Tibial nerve (tissue), 3 donors: Measurements from ENCODE around the gene HNRNPUL1.

Source experiments
- CTCF ChIP-seq, 5 experiments: fragments of 200-600 bp in 3 of 5; fragments of 450-650 bp in 2 of 5; sonication (generic) in 3 of 5; IDR thresholded peaks; one replicate each; pipeline ENCODE4 v1.5.1; 2016 to 2019; ENCODE audit warnings: antibody characterized with exemption in 5 of 5, mild to moderate bottlenecking in 3 of 5, moderate library complexity in 2 of 5
- POLR2A ChIP-seq, 2 donors: fragments of 450-650 bp; IDR thresholded peaks; one replicate each; pipeline ENCODE4 v1.6.1; 2017; ENCODE audit warnings: antibody characterized with exemption in 2 of 2, mild to moderate bottlenecking in 2 of 2, moderate library complexity in 2 of 2

- TF ChIP-seq CTCF (IDR thresholded peaks at IDR 0.05) (no peak), POLR2A (IDR thresholded peaks at IDR 0.05) (no peak)
Measured at GRCh38 chr19:41328842-41329225, 64.7 kb downstream of the HNRNPUL1 start.
